HEK293 (cell line): ENCODE measurements around the gene CCHCR1.

Experiments
- YY1 ChIP-seq: fragments of 450-650 bp; formaldehyde crosslinking; IDR thresholded peaks from 2 replicates; pipeline ENCODE4 v1.5.1; 2018; ENCODE audit warnings: missing biosample characterization, missing genetic modification characterization
- YY2 ChIP-seq: fragments of 450-650 bp; formaldehyde crosslinking; IDR thresholded peaks from 2 replicates; pipeline ENCODE4 v1.5.1; 2016; ENCODE audit warnings: missing biosample characterization, missing genetic modification characterization
- ZNF510 ChIP-seq: fragments of 450-650 bp; formaldehyde crosslinking; IDR thresholded peaks from 2 replicates; pipeline ENCODE4 v1.5.1; 2018; ENCODE audit warnings: mild to moderate bottlenecking, missing genetic modification characterization, missing biosample characterization; ENCODE audit not compliant: insufficient replicate concordance
- ZNF830 ChIP-seq: fragments of 450-650 bp; IDR thresholded peaks from 2 replicates; pipeline ENCODE4 v1.5.0; 2018; ENCODE audit warnings: missing biosample characterization, missing genetic modification characterization, low read depth, mild to moderate bottlenecking, moderate library complexity
- TF ChIP-seq, protein P1 (sequence below): sonication (generic); formaldehyde crosslinking; IDR thresholded peaks from 2 replicates; pipeline ENCODE4 v1.8.1; 2022; ENCODE audit warnings: mild to moderate bottlenecking, moderate library complexity, missing genetic modification reagents
- TF ChIP-seq, protein P2 (sequence below): fragments of 450-650 bp; formaldehyde crosslinking; IDR thresholded peaks from 2 replicates; pipeline ENCODE4 v1.5.1; 2016; ENCODE audit warnings: missing biosample characterization, missing genetic modification characterization
- TF ChIP-seq, protein P3 (sequence below): fragments of 450-650 bp; formaldehyde crosslinking; IDR thresholded peaks from 2 replicates; pipeline ENCODE4 v1.5.1; 2016; ENCODE audit warnings: missing biosample characterization, missing genetic modification characterization
- TF ChIP-seq, protein P4 (sequence below): fragments of 450-650 bp; formaldehyde crosslinking; conservative IDR thresholded peaks from 2 replicates; pipeline ENCODE4 v1.5.1; 2016; ENCODE audit warnings: low read depth, missing biosample characterization, missing genetic modification characterization

DNA sequence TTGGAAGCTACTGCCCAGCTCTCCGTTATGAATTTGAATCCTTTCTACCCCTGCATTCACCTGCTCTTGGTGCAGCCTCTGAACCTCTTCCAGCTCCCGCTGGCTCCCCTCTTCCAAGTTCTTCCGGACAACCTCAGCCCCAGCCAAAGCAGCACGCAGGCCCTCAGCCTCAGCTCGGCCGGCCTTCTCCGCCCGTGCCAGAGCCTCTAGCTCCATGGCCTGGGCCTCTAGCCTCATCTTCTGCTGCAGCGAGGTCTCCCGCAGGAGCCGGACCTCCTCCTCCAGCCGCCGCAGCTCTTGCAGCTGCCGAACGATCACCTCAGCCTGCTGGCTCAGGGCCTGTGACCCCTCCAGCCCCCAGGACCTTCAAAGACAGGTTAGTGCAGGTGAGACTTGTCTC, 3.2 kb downstream of the CCHCR1 start:
- TF ChIP-seq YY1 (tag by site-specific recombination) (no peak), ZNF830 (tag by site-specific recombination) (no peak), YY2 (tag by site-specific recombination) (no peak), ZNF510 (tag by site-specific recombination) (no peak)
- TF ChIP-seq, protein P1, sequence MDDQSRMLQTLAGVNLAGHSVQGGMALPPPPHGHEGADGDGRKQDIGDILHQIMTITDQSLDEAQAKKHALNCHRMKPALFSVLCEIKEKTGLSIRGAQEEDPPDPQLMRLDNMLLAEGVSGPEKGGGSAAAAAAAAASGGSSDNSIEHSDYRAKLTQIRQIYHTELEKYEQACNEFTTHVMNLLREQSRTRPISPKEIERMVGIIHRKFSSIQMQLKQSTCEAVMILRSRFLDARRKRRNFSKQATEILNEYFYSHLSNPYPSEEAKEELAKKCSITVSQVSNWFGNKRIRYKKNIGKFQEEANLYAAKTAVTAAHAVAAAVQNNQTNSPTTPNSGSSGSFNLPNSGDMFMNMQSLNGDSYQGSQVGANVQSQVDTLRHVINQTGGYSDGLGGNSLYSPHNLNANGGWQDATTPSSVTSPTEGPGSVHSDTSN, result no peak
- TF ChIP-seq, protein P2, sequence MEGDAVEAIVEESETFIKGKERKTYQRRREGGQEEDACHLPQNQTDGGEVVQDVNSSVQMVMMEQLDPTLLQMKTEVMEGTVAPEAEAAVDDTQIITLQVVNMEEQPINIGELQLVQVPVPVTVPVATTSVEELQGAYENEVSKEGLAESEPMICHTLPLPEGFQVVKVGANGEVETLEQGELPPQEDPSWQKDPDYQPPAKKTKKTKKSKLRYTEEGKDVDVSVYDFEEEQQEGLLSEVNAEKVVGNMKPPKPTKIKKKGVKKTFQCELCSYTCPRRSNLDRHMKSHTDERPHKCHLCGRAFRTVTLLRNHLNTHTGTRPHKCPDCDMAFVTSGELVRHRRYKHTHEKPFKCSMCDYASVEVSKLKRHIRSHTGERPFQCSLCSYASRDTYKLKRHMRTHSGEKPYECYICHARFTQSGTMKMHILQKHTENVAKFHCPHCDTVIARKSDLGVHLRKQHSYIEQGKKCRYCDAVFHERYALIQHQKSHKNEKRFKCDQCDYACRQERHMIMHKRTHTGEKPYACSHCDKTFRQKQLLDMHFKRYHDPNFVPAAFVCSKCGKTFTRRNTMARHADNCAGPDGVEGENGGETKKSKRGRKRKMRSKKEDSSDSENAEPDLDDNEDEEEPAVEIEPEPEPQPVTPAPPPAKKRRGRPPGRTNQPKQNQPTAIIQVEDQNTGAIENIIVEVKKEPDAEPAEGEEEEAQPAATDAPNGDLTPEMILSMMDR (tag by site-specific recombination), result no peak
- TF ChIP-seq, protein P3, sequence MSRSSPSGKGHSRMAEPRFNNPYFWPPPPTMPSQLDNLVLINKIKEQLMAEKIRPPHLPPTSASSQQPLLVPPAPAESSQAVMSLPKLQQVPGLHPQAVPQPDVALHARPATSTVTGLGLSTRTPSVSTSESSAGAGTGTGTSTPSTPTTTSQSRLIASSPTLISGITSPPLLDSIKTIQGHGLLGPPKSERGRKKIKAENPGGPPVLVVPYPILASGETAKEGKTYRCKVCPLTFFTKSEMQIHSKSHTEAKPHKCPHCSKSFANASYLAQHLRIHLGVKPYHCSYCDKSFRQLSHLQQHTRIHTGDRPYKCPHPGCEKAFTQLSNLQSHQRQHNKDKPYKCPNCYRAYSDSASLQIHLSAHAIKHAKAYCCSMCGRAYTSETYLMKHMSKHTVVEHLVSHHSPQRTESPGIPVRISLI, result no peak
- TF ChIP-seq, protein P4, sequence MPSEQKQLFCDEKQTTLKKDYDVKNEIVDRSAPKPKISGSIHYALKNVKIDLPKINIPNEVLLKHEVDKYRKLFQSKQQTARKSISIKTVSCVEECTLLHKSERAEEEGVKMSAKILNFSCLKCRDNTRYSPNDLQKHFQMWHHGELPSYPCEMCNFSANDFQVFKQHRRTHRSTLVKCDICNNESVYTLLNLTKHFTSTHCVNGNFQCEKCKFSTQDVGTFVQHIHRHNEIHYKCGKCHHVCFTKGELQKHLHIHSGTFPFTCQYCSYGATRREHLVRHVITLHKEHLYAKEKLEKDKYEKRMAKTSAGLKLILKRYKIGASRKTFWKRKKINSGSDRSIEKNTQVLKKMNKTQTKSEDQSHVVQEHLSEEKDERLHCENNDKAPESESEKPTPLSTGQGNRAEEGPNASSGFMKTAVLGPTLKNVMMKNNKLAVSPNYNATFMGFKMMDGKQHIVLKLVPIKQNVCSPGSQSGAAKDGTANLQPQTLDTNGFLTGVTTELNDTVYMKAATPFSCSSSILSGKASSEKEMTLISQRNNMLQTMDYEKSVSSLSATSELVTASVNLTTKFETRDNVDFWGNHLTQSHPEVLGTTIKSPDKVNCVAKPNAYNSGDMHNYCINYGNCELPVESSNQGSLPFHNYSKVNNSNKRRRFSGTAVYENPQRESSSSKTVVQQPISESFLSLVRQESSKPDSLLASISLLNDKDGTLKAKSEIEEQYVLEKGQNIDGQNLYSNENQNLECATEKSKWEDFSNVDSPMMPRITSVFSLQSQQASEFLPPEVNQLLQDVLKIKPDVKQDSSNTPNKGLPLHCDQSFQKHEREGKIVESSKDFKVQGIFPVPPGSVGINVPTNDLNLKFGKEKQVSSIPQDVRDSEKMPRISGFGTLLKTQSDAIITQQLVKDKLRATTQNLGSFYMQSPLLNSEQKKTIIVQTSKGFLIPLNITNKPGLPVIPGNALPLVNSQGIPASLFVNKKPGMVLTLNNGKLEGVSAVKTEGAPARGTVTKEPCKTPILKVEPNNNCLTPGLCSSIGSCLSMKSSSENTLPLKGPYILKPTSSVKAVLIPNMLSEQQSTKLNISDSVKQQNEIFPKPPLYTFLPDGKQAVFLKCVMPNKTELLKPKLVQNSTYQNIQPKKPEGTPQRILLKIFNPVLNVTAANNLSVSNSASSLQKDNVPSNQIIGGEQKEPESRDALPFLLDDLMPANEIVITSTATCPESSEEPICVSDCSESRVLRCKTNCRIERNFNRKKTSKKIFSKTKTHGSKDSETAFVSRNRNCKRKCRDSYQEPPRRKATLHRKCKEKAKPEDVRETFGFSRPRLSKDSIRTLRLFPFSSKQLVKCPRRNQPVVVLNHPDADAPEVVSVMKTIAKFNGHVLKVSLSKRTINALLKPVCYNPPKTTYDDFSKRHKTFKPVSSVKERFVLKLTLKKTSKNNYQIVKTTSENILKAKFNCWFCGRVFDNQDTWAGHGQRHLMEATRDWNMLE, result no peak
